GM21360 (cell line): Measurements from ENCODE around the gene LRRC45.

Experiments
- ATAC-seq: cut with Tn5 transposase; IDR thresholded peaks from one replicate; pipeline ENCODE4 v1.9.1; 2021; ENCODE audit warnings: mild to moderate bottlenecking, moderate library complexity; ENCODE audit not compliant: unreplicated experiment

Gene LRRC45

DNA sequence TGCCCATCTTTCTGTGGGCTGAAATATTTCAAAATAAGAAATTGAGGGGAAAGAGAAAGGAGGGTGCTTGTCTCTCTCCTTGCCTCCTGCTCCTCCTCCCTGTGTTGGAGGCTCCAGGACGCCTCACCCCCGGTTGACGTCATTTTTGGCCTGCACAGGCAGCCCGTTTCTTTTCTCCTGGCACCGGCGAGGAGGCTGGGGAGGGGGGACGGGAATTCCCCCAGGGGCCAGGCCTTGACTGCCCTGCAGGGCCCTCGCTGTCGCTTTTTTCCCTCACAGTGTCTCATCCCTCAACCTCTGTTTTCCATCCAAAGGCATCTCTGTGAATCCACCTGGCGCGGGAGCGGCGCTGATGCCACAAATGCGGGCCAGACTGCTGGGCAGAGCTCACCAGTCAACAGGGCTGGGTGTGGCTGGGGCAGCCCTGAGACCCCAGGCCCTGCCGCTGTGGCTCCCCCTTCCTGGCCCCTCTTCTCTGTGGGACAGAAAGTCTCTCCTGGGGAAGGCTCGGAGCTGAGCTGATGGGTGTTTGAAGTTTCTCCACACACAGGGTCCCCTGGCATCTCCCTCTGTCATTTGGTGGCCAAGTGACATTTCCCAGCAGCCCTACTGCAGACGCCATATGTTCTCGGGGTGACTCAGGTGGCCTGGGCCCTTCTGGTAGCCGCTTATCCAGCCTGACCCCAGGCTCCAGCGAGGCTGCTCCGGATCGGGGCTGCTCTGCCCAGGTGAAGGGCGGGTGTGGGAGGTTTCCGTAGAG, 16.5 kb upstream of the LRRC45 start:
- no peak for ATAC-seq

DNA sequence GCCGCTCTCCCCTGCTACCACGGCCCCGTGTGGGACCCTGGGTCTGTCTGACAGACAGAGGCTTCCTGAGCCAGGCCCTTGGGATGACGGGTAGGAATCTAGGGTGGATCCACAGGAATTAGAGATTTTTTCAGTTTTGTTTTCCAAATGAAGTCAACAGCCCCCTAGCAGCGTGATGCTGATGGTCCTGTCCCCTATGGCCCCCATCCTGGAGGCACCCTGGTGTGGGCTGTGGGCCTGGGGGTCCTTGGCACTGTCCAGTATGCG, 15.9 kb upstream of the LRRC45 start:
- no peak for ATAC-seq

DNA sequence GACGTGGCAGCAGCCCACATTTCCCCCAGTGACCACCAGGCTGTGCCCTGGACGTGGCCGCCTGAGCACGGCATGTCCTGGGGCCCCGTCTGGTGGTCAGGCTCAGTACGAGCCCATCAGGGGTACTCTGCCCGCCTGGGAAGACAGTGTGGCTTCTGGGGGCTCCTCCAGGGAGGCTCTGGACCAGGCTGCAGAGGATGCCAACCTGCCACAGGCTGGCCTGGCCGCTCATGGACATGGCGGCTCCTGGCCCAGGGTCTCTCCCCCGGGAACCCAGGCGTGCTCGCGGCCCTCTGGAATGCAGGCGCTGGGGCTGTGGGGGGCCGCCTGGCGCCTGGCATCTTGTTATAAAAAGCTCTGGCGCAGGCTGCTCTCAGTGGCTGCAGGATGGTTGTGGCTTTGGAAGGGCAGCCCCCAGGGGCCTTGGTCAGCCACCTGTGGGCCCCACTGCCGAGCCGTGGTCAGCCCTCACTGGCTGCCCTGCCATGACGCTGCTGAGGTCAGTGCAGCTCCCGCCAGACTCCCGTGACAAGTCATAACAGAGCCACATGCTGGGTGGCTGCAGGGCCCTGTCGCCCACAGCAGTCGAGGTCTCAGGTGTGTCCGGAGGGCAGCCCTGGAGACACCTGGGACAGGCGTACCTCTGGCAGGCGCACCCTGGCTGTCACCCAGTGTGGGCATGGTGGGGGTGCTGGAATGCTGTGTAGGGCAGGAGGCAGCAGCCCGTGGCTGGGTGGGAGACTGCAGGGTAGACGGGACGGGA, 15.4 kb upstream of the LRRC45 start:
- ATAC-seq: no peak

DNA sequence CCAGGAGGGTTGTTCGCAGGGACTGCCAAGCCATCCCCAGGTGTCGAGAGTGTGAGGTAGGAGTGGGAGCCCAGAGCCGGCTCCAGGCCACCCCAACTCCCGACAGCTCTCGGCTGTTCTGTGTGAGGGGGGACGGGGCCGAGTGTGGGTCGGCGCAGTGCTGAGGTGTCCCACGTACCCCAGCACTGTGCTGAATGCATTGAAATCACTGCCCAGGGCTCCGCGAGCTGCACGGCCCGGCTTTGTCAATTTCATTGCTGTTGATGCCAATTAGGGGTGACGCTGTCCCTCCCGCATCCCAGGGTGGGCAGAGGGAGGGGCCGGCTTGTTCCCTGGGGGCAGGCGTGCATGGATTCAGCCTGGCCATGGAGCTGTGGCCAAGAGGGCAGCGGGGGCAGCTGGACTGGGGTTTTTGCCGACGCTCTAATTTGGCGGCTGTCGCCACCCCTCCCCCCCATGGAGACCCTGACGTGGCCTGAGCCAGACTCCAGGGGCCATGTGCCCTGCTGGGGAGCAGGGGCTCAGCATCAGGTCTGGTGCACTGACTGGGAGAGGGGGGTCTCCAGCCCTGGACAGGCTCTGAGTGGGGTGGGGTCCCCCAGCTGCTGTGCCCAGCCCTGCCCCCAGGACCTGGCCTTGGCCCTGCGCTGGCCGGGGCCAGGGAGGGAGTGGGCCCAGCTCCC, 14.7 kb upstream of the LRRC45 start:
- no peak for ATAC-seq

DNA sequence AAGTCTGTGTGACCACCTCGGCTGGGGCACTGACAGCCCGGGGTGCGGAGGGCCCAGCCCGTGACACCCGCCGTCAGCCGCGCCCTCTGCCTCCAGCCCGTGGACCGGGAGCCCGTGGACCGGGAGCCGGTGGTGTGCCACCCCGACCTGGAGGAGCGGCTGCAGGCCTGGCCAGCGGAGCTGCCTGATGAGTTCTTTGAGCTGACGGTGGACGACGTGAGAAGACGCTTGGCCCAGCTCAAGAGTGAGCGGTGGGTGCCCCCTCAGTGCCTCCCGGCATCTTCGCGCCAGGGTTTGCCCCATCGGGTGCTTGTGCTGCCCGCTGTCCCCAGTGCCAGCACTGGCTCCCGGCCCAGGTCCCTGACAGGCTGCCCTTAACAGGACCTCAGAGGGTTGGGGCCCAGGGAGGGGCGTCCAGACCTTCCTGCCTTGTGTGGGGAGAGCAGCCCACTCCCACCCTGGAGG, 14.1 kb upstream of the LRRC45 start:
- ATAC-seq: no peak

DNA sequence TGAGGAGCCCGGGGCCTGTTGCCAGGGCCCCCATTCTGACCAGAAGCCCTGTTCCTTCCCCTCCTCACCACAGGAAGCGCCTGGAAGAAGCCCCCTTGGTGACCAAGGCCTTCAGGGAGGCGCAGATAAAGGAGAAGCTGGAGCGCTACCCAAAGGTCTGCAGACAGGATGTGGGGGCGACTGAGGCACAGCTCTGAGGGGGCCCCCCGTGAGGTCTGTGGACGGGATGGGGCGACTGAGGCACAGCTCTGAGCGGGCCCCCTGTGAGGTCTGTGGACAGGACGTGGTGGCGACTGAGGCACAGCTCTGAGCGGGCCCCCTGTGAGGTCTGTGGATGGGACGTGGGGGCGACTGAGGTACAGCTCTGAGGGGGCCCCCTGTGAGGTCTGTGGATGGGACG, 13.7 kb upstream of the LRRC45 start:
- no peak for ATAC-seq

DNA sequence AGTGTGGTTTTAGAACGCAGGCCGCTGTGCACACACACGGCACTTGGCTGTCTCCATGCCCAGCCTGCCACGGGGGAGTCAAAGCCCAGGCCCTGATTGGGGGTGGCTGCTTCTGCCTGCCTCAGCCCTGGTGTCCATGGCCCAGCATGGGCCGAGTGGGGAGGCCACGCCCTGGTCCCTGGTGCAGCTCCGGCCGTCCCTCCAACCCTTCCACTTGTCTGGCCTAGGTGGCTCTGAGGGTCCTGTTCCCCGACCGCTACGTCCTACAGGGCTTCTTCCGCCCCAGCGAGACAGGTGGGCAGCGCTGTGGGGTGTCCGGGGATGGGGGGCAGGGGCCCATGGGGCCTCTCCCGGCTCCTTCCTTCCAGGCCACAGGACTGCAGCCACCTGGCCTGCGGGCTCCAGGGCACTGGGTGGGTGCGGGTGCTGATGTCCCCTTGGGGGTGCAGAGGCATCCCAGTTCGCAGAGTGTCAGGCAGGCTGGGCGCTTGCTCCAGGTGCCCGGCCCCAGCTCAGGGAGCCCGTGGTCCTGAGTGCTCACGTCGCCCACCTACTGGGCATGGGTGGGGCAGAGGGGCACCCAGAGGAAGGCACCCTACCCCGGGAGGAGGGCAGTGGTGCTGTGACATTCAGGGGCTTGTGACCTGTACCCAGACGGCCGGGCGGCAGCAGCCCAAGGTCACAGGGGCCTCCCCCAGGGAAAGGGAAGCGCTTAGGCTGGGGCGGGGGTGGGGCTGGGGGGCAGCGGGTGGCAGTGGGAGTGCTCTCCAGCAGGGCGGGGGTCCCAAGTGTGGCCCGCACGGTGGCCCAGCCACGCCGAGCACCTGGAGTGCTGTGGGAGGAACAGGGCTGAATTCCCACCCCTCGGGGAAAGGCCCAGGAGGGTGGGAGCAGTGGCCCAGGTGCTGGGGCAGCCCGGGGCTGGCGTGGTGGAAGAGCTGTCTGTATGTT, 12.3 kb upstream of the LRRC45 start:
- no peak for ATAC-seq

DNA sequence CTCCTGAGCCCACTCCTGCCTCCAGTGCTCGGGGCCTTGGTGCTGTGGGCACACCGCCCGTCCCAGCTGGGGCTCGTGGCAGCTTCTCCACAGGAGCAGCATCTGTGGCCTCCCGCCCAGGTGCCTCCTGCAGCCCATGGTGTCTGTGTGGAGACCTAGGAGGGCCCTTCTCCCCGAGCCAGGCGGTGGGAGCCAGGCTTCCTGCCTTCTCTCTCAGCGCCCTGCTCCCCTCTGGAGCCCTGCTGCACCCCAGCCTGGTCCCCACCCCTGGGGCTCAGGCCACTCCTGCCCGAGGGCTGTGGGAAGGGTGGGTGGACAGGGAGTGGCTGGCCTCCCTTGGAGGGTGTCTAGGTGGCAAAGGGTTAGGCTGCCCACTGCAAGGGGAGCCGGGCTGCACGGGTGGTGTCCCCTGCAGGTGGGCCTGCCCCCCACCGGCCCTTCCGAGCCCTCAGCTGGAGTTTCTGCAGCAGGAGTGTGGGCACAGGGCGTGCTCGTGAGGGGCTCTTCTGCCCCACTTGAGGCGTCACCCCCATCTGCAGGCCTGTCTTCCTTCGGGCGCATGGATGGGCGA, 11.4 kb upstream of the LRRC45 start:
- no peak for ATAC-seq

DNA sequence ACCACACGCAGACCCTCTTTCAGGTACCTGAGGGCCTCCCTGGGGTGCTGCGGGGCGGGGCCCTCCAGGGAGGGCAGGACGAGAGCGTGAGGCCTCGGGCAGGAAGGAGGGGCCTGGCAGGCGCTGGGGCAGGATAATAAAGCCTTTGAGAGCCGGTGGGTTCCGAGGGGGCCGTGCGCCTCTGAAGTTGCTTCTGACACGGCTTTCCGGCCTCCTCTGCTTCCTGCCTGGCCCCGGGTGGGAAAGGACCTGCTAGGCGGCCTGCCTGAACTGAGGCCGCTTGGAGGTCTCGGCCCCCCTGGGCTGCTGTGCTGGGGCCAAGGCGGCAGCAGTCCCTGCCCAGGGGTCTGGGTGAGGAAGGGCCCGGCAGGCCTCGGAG, 10.9 kb upstream of the LRRC45 start:
- ATAC-seq: no peak

DNA sequence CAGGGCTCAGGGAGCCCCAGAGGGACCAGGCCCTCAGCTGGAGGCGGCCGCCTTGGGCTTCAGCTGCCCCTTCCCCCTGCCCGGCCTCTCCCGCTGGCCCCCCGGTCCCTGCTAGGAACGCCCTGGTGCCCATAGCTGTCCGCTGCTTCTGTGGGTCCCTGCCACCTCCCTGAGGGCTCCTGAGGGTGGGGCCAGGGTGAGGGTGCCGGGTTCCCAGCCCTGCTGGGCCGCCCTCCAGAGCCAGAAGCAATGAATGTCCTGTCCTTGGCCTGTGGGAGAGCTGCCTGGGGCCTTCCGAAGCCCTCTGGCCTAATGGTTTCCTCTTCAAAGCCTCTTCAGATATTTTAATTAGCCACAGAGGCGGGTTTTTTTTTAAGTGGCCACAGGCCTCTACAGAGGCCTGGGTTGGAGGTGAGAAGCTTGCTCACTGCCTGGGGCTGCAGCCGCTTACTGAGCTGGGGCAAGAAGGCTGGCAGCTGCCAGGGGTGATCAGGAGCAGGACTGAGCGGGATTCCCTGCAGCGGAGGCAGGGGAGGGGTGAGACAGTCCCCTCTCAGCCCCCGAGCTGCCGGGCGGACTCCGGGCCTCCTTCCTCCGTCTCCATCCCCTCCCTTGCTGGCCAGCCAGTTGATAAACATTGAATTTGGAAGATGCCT, 10.3 kb upstream of the LRRC45 start:
- no peak for ATAC-seq

DNA sequence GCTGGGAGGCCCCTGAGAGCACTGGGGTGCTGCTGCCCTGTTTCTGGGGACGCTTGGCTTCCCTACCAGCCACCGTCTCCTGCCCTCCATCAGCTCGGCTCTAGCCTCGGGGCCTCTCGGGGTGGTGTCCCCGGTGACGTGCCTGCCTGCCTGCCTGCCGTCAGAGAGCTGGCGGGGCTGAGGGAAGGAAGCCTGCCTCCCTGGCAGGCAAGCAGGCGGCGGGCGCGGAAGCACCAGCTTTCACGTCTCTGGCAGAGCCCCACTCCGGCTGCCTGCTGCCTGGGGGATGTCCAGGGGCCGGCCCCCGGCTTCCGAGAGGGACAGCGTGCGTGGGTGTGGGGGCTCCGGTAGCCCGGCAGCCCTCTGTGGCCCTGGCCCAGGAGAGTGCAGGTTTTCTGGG, 9.8 kb upstream of the LRRC45 start:
- no peak for ATAC-seq

DNA sequence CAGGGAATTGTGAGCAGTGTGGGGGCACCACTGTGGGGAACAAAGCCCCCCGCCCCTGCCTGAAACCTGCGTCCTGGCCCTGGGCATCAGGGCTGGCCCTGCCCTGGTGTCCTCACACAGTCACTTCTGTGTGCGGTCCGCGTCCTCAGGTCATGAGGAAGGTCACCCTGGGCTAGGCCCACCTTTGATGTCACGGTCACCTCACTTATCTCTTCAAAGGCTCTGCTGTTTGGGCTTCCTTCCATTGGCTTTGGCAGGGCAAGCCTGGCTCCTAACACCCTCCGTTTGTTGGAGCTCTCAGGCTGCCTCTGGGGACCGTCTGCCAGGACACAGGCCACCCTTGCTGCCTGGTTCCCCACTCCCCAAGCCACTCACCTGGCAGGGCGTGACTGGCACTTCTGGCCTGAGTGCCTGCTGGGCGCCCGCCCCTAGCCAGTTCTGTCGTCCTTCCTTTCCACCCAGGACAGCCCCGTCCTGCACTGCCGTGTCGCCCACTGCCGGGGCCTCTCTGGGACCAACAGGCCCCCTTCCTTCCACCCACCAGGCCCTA, 9.3 kb upstream of the LRRC45 start:
- ATAC-seq: no peak

DNA sequence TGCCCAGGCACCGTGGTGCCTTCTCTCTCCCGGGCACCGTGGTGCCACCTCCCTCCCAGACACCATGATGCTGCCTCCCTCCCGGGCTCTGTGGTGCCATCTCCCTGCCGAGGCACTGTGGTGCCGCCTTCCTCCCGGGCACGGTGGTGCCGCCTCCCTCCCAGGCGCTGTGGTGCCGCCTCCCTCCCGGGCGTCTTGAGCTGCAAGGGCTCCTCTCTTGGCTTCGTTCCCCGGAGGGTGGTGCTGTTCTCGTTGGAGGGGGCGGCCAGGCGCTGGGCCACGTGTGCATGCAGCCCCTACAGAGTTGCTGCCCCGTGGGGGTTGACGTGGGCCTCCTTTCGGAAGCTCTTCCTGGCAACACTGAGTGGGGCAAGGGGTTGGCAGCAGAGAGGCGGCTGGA, 8.7 kb upstream of the LRRC45 start:
- ATAC-seq: no peak

DNA sequence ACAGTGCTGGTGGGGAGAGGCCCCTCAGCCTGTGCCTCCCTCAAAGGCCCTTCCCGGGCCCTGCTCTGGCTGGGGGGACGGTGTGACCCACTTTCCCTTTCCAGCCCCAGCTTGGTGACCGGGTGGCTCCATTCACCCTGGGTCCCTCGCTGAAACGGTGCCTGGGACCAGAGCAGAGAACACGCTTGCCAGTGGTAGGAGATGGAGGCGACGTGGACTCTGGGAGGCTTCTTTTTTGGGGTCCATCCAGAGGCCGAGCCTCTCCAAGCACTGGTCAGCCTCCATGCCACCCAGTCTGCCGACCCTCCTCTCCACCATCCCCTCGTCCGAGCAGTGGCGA, 8.2 kb upstream of the LRRC45 start:
- no peak for ATAC-seq

DNA sequence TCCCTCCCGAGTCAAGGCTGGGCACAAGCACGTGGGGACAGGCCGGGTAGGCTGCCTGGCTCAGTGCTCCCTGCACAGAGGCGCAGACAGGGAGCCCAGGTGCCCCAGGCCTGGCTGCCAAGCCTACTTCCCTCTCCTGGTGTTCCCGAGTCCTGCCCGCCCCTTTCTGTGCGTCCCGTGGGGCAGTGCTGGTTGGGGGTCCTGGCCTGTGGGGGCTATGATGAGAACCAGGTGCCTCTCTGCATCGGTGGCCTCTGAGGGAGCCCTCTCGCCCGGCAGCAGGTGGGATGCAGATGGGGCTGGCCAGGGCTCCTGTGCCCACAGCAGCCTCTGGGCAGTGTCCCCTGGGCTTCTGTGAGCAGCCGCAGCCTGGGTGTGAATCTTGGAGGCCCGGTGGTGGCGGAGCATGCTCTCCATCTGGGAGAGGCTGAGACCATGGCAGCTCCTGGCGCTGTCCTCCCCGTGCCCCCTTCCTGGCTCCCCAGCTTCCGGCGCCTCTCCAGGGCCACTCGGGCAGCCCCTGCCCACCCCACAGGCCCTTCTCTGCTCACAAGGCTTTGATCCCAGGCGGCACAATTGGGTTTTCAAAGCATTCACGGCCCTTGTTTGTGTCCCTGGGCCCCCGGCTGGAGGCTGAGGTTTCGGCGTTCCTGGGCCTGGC, 7.7 kb upstream of the LRRC45 start:
- ATAC-seq: no peak

DNA sequence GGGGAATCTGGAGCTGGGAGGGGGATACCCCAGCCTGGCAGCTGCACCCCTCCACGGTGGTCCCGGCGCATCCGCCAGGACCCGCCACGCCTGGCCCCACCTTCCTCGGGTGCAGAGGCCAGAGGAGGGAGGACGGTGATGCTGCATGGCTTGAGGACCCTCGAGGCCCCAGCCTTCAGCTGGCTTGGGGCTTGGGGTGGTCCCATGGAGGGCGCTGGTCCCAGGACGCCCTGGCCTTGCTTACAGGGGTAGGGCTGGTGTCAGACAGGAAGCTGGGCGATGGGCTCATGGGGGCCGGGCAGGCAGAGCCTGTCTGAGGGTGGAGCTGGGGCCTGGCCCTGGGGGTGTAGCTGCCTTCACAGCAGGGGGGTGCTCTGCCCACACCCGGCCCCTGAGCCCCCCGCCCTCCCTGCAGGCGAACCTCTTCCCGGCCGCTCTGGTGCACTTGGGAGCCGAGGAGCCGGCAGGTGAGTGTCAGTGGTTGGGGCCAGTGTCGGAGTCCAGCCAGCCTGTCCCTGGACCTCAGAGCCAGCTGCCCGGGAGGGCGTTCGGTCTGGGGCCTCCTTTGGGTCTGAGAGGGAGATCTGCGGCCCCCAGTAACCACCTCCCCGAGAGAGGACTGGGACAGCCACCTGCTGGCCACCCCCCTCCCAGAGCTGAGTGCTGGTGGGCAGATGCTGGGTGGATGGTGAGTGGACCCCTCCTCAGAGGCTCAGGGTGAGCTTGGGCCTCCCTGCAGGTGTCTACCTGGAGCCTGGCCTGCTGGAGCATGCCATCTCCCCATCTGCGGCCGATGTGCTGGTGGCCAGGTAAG, 6.8 kb upstream of the LRRC45 start:
- ATAC-seq: no peak

DNA sequence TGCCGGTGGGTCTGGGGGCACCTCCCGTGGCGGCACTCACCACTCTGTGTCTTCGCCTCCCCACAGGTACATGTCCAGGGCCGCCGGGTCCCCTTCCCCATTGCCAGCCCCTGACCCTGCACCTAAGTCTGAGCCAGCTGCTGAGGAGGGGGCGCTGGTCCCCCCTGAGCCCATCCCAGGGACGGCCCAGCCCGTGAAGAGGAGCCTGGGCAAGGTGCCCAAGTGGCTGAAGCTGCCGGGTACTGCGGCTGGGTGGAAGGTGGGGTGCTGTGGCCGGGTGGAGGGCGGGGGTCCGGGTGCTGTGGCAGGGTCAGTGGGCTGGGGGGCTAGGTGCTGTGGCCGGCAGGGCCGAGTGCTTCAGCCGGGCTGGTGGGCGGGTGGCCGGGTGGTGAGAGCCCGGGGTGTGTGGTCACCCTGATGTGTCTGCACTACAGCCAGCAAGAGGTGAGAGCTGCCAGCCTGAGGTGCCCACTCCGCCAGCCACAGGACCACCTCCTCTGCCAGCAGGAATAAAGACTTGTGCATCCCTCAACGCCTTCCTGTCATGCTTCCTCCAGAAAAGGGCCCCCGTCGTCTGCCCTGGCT, 6.1 kb upstream of the LRRC45 start:
- no peak for ATAC-seq

DNA sequence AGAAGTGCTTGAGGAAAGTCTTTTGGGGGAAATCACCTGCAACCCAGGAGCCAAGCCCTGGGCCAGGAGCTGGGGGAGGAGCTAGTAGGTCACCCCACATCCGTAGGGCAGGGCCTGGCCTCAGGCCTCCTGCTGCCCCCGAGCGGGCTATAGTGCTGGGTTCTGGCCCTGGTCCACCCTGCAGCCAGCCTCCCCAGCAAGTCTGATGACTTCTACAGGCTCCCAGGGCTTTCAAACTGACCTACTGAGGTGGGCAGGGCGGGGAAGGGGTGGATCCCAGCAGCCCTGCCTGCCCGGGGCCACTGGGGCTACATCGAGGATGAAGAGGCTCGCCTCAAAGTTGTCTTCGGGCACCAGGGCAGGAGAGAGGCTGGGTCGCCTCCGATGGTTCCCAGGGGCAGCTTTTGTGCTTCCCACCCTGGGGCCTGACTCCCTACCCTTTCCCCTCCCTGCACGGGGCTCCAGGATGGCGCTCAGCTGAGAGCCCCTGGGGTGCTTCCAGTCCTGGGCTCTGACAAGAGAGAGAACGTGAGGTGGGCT, 5.4 kb upstream of the LRRC45 start:
- no peak for ATAC-seq
